ENCODE data around the gene SPRR4.

The SPRR4 gene

GRCh38 chr1:152970495-152970894 is at the start of gene SPRR4:
SPRR4 (plus strand) TSS chr1:152970648; CDS start chr1:152971891, 1,243 bp downstream.
- H3K9me3 ChIP-seq (ENCODE audit: control insufficient read depth in 2 of 2, low read length in 2 of 2), result no peaks in the 10 kb centered on the region
- H3K9ac ChIP-seq (ENCODE audit: low read depth in 1 of 2, low read length in 2 of 2), result no peak within 1 kb of the TSS
- no peak within 1 kb of the TSS for H3K4me3 ChIP-seq (ENCODE audit: low read length in 2 of 2)
- no peaks in the 10 kb centered on the region for H3K4me1 ChIP-seq (ENCODE audit: control insufficient read depth in 2 of 2, insufficient read depth in 2 of 2, low read length in 2 of 2)
- no peaks in the 10 kb centered on the region for H3K36me3 ChIP-seq (ENCODE audit: control insufficient read depth in 2 of 2, insufficient read depth in 2 of 2, low read length in 2 of 2)
- H3K27me3 ChIP-seq (ENCODE audit: control insufficient read depth in 2 of 2, insufficient read depth in 2 of 2, low read length in 2 of 2), result no peaks in the 10 kb centered on the region
- no peak within 1 kb of the TSS for H3K27ac ChIP-seq (ENCODE audit: low read depth in 2 of 2, low read length in 2 of 2)

GRCh38 chr1:152924191-152924590 is 46.3 kb upstream of the SPRR4 start:
- Histone ChIP-seq H3K9me3 (ENCODE audit: control insufficient read depth in 2 of 2, low read length in 2 of 2) (no peaks in the 10 kb centered on the region), H3K27ac (ENCODE audit: low read depth in 2 of 2, low read length in 2 of 2) (no peak overlapping the region), H3K36me3 (ENCODE audit: control insufficient read depth in 2 of 2, insufficient read depth in 2 of 2, low read length in 2 of 2) (no peaks in the 10 kb centered on the region), H3K4me1 (ENCODE audit: control insufficient read depth in 2 of 2, insufficient read depth in 2 of 2, low read length in 2 of 2) (no peaks in the 10 kb centered on the region), H3K9ac (ENCODE audit: low read depth in 1 of 2, low read length in 2 of 2) (no peak overlapping the region), H3K27me3 (ENCODE audit: control insufficient read depth in 2 of 2, insufficient read depth in 2 of 2, low read length in 2 of 2) (no peaks in the 10 kb centered on the region), H3K4me3 (ENCODE audit: low read length in 2 of 2) (no peak overlapping the region)

- Histone ChIP-seq H3K4me1 (ENCODE audit: control insufficient read depth in 2 of 2, insufficient read depth in 2 of 2, low read length in 2 of 2) (no peaks in the 10 kb centered on the region), H3K9ac (ENCODE audit: low read depth in 1 of 2, low read length in 2 of 2) (no peak overlapping the region), H3K36me3 (ENCODE audit: control insufficient read depth in 2 of 2, insufficient read depth in 2 of 2, low read length in 2 of 2) (no peaks in the 10 kb centered on the region), H3K9me3 (ENCODE audit: control insufficient read depth in 2 of 2, low read length in 2 of 2) (no peaks in the 10 kb centered on the region), H3K4me3 (ENCODE audit: low read length in 2 of 2) (no peak overlapping the region), H3K27me3 (ENCODE audit: control insufficient read depth in 2 of 2, insufficient read depth in 2 of 2, low read length in 2 of 2) (no peaks in the 10 kb centered on the region), H3K27ac (ENCODE audit: low read depth in 2 of 2, low read length in 2 of 2) (no peak overlapping the region)
Observed at GRCh38 chr1:152926091-152926490, 44.4 kb upstream of the SPRR4 start.

GRCh38 chr1:152928671-152929070 is 41.8 kb upstream of the SPRR4 start:
- Histone ChIP-seq H3K27ac (ENCODE audit: low read depth in 2 of 2, low read length in 2 of 2) (no peak overlapping the region), H3K4me1 (ENCODE audit: control insufficient read depth in 2 of 2, insufficient read depth in 2 of 2, low read length in 2 of 2) (no peaks in the 10 kb centered on the region), H3K27me3 (ENCODE audit: control insufficient read depth in 2 of 2, insufficient read depth in 2 of 2, low read length in 2 of 2) (no peaks in the 10 kb centered on the region), H3K36me3 (ENCODE audit: control insufficient read depth in 2 of 2, insufficient read depth in 2 of 2, low read length in 2 of 2) (no peaks in the 10 kb centered on the region), H3K9me3 (ENCODE audit: control insufficient read depth in 2 of 2, low read length in 2 of 2) (no peaks in the 10 kb centered on the region), H3K4me3 (ENCODE audit: low read length in 2 of 2) (no peak overlapping the region), H3K9ac (ENCODE audit: low read depth in 1 of 2, low read length in 2 of 2) (no peak overlapping the region)

GRCh38 chr1:152932170-152932811 is 38.2 kb upstream of the SPRR4 start:
- no peaks in the 10 kb centered on the region for H3K36me3 ChIP-seq (ENCODE audit: control insufficient read depth in 2 of 2, insufficient read depth in 2 of 2, low read length in 2 of 2)
- H3K27ac ChIP-seq (ENCODE audit: low read depth in 2 of 2, low read length in 2 of 2), result no peak overlapping the region
- H3K27me3 ChIP-seq (ENCODE audit: control insufficient read depth in 2 of 2, insufficient read depth in 2 of 2, low read length in 2 of 2), result no peaks in the 10 kb centered on the region
- H3K9me3 ChIP-seq (ENCODE audit: control insufficient read depth in 2 of 2, low read length in 2 of 2), result no peaks in the 10 kb centered on the region
- H3K9ac ChIP-seq (ENCODE audit: low read depth in 1 of 2, low read length in 2 of 2), result no peak overlapping the region
- H3K4me3 ChIP-seq (ENCODE audit: low read length in 2 of 2), result no peak overlapping the region
- no peaks in the 10 kb centered on the region for H3K4me1 ChIP-seq (ENCODE audit: control insufficient read depth in 2 of 2, insufficient read depth in 2 of 2, low read length in 2 of 2)

- Histone ChIP-seq H3K27ac (ENCODE audit: low read depth in 2 of 2, low read length in 2 of 2) (no peak overlapping the region), H3K4me3 (ENCODE audit: low read length in 2 of 2) (no peak overlapping the region), H3K9me3 (ENCODE audit: control insufficient read depth in 2 of 2, low read length in 2 of 2) (no peaks in the 10 kb centered on the region), H3K27me3 (ENCODE audit: control insufficient read depth in 2 of 2, insufficient read depth in 2 of 2, low read length in 2 of 2) (no peaks in the 10 kb centered on the region), H3K9ac (ENCODE audit: low read depth in 1 of 2, low read length in 2 of 2) (no peak overlapping the region), H3K4me1 (ENCODE audit: control insufficient read depth in 2 of 2, insufficient read depth in 2 of 2, low read length in 2 of 2) (no peaks in the 10 kb centered on the region), H3K36me3 (ENCODE audit: control insufficient read depth in 2 of 2, insufficient read depth in 2 of 2, low read length in 2 of 2) (no peaks in the 10 kb centered on the region)
Observed at GRCh38 chr1:152933196-152933595, 37.3 kb upstream of the SPRR4 start.

- Histone ChIP-seq H3K4me3 (ENCODE audit: low read length in 2 of 2) (no peak overlapping the region), H3K9me3 (ENCODE audit: control insufficient read depth in 2 of 2, low read length in 2 of 2) (no peaks in the 10 kb centered on the region)
Observed at GRCh38 chr1:152940614-152941013, 29.8 kb upstream of the SPRR4 start.

GRCh38 chr1:152941037-152941711 is 29.3 kb upstream of the SPRR4 start:
- Histone ChIP-seq H3K27ac (ENCODE audit: low read depth in 2 of 2, low read length in 2 of 2) (no peak overlapping the region), H3K36me3 (ENCODE audit: control insufficient read depth in 2 of 2, insufficient read depth in 2 of 2, low read length in 2 of 2) (no peaks in the 10 kb centered on the region), H3K9ac (ENCODE audit: low read depth in 1 of 2, low read length in 2 of 2) (no peak overlapping the region), H3K4me1 (ENCODE audit: control insufficient read depth in 2 of 2, insufficient read depth in 2 of 2, low read length in 2 of 2) (no peaks in the 10 kb centered on the region), H3K4me3 (ENCODE audit: low read length in 2 of 2) (no peak overlapping the region), H3K9me3 (ENCODE audit: control insufficient read depth in 2 of 2, low read length in 2 of 2) (no peaks in the 10 kb centered on the region), H3K27me3 (ENCODE audit: control insufficient read depth in 2 of 2, insufficient read depth in 2 of 2, low read length in 2 of 2) (no peaks in the 10 kb centered on the region)

More at GRCh38 chr1:152940614-152941013, 29.8 kb upstream of the SPRR4 start:
- no peaks in the 10 kb centered on the region for H3K36me3 ChIP-seq (ENCODE audit: control insufficient read depth in 2 of 2, insufficient read depth in 2 of 2, low read length in 2 of 2)
- no peak overlapping the region for H3K27ac ChIP-seq (ENCODE audit: low read depth in 2 of 2, low read length in 2 of 2)
- H3K4me1 ChIP-seq (ENCODE audit: control insufficient read depth in 2 of 2, insufficient read depth in 2 of 2, low read length in 2 of 2), result no peaks in the 10 kb centered on the region
- no peaks in the 10 kb centered on the region for H3K27me3 ChIP-seq (ENCODE audit: control insufficient read depth in 2 of 2, insufficient read depth in 2 of 2, low read length in 2 of 2)
- H3K9ac ChIP-seq (ENCODE audit: low read depth in 1 of 2, low read length in 2 of 2), result no peak overlapping the region

- Histone ChIP-seq H3K9me3 (ENCODE audit: control insufficient read depth in 2 of 2, low read length in 2 of 2) (no peaks in the 10 kb centered on the region), H3K9ac (ENCODE audit: low read depth in 1 of 2, low read length in 2 of 2) (no peak overlapping the region), H3K27me3 (ENCODE audit: control insufficient read depth in 2 of 2, insufficient read depth in 2 of 2, low read length in 2 of 2) (no peaks in the 10 kb centered on the region), H3K27ac (ENCODE audit: low read depth in 2 of 2, low read length in 2 of 2) (no peak overlapping the region), H3K36me3 (ENCODE audit: control insufficient read depth in 2 of 2, insufficient read depth in 2 of 2, low read length in 2 of 2) (no peaks in the 10 kb centered on the region), H3K4me1 (ENCODE audit: control insufficient read depth in 2 of 2, insufficient read depth in 2 of 2, low read length in 2 of 2) (no peaks in the 10 kb centered on the region), H3K4me3 (ENCODE audit: low read length in 2 of 2) (no peak overlapping the region)
Observed at GRCh38 chr1:152942161-152942560, 28.3 kb upstream of the SPRR4 start.

GRCh38 chr1:152946248-152946647 is 24.2 kb upstream of the SPRR4 start:
- Histone ChIP-seq H3K36me3 (ENCODE audit: control insufficient read depth in 2 of 2, insufficient read depth in 2 of 2, low read length in 2 of 2) (no peaks in the 10 kb centered on the region), H3K27me3 (ENCODE audit: control insufficient read depth in 2 of 2, insufficient read depth in 2 of 2, low read length in 2 of 2) (no peaks in the 10 kb centered on the region), H3K4me3 (ENCODE audit: low read length in 2 of 2) (no peak overlapping the region)

More at GRCh38 chr1:152946248-152946647, 24.2 kb upstream of the SPRR4 start:
- Histone ChIP-seq H3K9ac (ENCODE audit: low read depth in 1 of 2, low read length in 2 of 2) (no peak overlapping the region), H3K9me3 (ENCODE audit: control insufficient read depth in 2 of 2, low read length in 2 of 2) (no peaks in the 10 kb centered on the region), H3K4me1 (ENCODE audit: control insufficient read depth in 2 of 2, insufficient read depth in 2 of 2, low read length in 2 of 2) (no peaks in the 10 kb centered on the region), H3K27ac (ENCODE audit: low read depth in 2 of 2, low read length in 2 of 2) (no peak overlapping the region)
